Cardiac atrium fibroblast (primary cell): ENCODE measurements around the gene CAB39L. TPM values are rescaled to one million over a fixed set of nuclear protein-coding genes. Genes with fewer than 3 reads are reported as not detected.

Source experiments
- total RNA-seq: library from RNA; depleted of rRNA; stranded (reverse); fragments of >200 nt; gene quantifications from 2 replicates; pipeline ENCODE4 v1.2.3, GENCODE V29; 2015

CAB39L gene
- 4.9 and 5.8 TPM in 2 replicates for total RNA-seq

DNA sequence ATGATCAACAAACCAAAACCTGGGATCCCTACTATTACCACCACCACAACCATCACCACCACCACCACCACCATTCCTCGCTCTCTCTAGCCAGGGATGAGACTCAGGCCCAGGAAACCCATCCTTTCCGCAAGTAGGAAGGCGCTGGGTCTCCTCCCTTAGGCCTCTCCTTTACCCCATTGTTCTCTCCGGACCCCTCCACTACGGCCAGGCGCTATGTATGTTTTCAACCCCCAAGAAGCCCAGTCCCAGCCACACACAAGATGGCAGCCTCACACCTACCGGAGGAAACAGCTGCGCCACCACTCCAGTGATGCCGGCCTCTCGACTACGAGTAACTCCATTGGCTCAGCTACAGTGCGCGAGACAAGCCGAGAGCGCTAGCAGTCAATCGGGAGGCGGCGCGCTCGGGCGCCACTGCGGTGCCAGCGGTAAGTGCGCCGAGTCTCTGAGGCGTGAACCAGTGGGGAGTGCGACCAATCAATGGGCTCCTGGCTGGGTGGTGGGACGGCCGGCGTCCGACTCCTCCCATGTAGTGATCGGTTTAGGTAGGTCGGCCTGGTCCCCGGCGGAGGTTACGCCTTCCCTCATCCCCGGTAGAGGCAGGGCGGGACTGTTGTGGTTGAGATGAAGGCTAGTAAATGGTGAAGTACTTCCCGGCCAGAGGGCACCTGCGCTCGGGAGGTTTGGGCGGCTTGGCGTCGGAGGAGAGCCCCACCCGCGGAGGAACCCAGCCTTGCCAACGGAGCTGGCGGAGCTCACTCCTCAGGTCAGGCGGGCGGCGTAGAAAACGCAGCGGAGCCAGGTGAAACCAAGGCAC is at the start of gene CAB39L, which contains the start of gene SETDB2:
CAB39L (minus strand) TSS at position 361 of the 820 bp plus-strand sequence. CDS start 61,154 bp downstream, outside the sequence.
SETDB2 (plus strand) TSS at position 571 of the 820 bp plus-strand sequence. CDS start 7,620 bp downstream, outside the sequence.

Other genes starting within 250 kb of the CAB39L start
- gene MLNR, start 223.7 kb downstream of the CAB39L start, total RNA-seq = not detected in 2 replicates
- gene CDADC1, start 196.1 kb downstream of the CAB39L start, total RNA-seq = 1.6 and 2.3 TPM in 2 replicates
- 3.1 and 5.7 TPM in 2 replicates for gene SETDB2, start 210 bp upstream of the CAB39L start, total RNA-seq
- 9.9 and 18.2 TPM in 2 replicates for gene PHF11, start 51.9 kb upstream of the CAB39L start, total RNA-seq
- gene RCBTB1, start 141.5 kb upstream of the CAB39L start, total RNA-seq = 7.2 and 9.9 TPM in 2 replicates
- gene ARL11, start 184.4 kb upstream of the CAB39L start, total RNA-seq = not detected in 2 replicates
- gene EBPL, start 247.4 kb upstream of the CAB39L start, total RNA-seq = 93.3 and 100 TPM in 2 replicates